ENCODE measurements around the gene AK5.

The AK5 gene

DNA sequence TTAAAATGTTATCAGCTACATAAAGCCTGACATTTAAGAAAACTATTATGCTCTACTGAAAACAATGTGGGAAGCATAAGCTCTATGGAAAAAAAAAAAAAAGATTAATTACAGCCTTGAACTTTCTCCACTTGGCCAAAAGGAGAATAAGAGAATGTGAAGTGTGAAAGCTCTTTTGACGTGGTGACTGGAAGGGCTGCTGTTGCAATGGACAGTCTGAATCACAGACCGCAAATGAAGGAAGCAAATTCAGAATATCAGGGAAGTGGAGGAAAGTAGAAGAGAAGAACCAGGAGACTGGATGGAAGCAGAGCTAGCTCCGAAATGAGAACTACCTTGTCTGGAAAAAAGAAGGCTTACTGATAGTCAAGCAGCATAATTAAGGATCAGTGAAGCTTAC, 106.8 kb downstream of the AK5 start:
- ATAC-seq, result no peak
- TF ChIP-seq TOX (CRISPR knock-in tag; IDR thresholded peaks at IDR 0.05; ENCODE audit: borderline replicate concordance) (no peak), ZNF8 (CRISPR knock-in tag; IDR thresholded peaks at IDR 0.05) (no peak), RARB (CRISPR knock-in tag; IDR thresholded peaks at IDR 0.05) (no peak), OSR1 (CRISPR knock-in tag; IDR thresholded peaks at IDR 0.05) (no peak), ESRRG (CRISPR knock-in tag; IDR thresholded peaks at IDR 0.05) (no peak), CREB5 (CRISPR knock-in tag; IDR thresholded peaks at IDR 0.05; ENCODE audit: low read depth) (no peak), POU6F1 (CRISPR knock-in tag; IDR thresholded peaks at IDR 0.05; ENCODE audit: borderline replicate concordance, low read depth) (no peak), BACH2 (CRISPR knock-in tag; IDR thresholded peaks at IDR 0.05; ENCODE audit: borderline replicate concordance) (no peak), TSHZ2 (CRISPR knock-in tag; IDR thresholded peaks at IDR 0.05) (no peak), SNAI2 (CRISPR knock-in tag; IDR thresholded peaks at IDR 0.05) (no peak)

- TF ChIP-seq POU6F1 (CRISPR knock-in tag; IDR thresholded peaks at IDR 0.05; ENCODE audit: borderline replicate concordance, low read depth) (no peak), CSDC2 (CRISPR knock-in tag; IDR thresholded peaks at IDR 0.05) (no peak), TCF4 (CRISPR knock-in tag; IDR thresholded peaks at IDR 0.05; ENCODE audit: borderline replicate concordance) (no peak), ZC3H10 (CRISPR knock-in tag; IDR thresholded peaks at IDR 0.05) (no peak), OSR1 (CRISPR knock-in tag; IDR thresholded peaks at IDR 0.05) (no peak), ZNF8 (CRISPR knock-in tag; IDR thresholded peaks at IDR 0.05) (no peak)
- ATAC-seq, result no peak
Measured at GRCh38 chr1:77392486-77392885, 110.7 kb downstream of the AK5 start.

DNA sequence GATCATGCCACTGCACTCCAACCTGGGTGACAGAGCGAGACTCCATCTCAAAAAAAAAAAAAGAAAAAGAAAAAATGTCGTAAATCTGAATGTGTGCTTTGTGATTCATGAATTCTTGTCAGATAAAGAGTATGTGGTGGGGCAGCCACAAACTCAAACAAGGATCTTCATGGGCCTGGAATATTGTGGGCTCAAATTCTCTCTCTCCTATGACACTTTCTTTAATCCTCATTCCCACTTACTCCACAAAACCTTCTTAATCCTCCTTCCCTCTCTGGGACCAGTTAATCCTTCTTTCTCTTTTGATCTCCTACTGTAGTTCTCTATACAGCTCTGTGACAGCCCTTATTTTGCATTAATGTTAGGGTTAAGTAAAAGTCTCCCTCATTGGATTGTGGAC, 112.3 kb downstream of the AK5 start:
- TF ChIP-seq CREB5 (CRISPR knock-in tag; IDR thresholded peaks at IDR 0.05; ENCODE audit: low read depth) (no peak), ZFP30 (CRISPR knock-in tag; IDR thresholded peaks at IDR 0.05) (no peak), PPARA (CRISPR knock-in tag; IDR thresholded peaks at IDR 0.05; ENCODE audit: borderline replicate concordance) (no peak), PATZ1 (CRISPR knock-in tag; IDR thresholded peaks at IDR 0.05; ENCODE audit: borderline replicate concordance) (no peak), OSR1 (CRISPR knock-in tag; IDR thresholded peaks at IDR 0.05) (no peak), ISL1 (CRISPR knock-in tag; IDR thresholded peaks at IDR 0.05) (no peak), ESRRG (CRISPR knock-in tag; IDR thresholded peaks at IDR 0.05) (no peak), GLIS3 (CRISPR knock-in tag; IDR thresholded peaks at IDR 0.05) (no peak), TCF4 (CRISPR knock-in tag; IDR thresholded peaks at IDR 0.05; ENCODE audit: borderline replicate concordance) (no peak), BACH2 (CRISPR knock-in tag; IDR thresholded peaks at IDR 0.05; ENCODE audit: borderline replicate concordance) (no peak), ZNF8 (CRISPR knock-in tag; IDR thresholded peaks at IDR 0.05) (no peak), ZFP3 (CRISPR knock-in tag; IDR thresholded peaks at IDR 0.05) (no peak), RARB (CRISPR knock-in tag; IDR thresholded peaks at IDR 0.05) (no peak), ZC3H10 (CRISPR knock-in tag; IDR thresholded peaks at IDR 0.05) (no peak), CSRNP3 (CRISPR knock-in tag; IDR thresholded peaks at IDR 0.05) (no peak), TSHZ2 (CRISPR knock-in tag; IDR thresholded peaks at IDR 0.05) (no peak), TOX (CRISPR knock-in tag; IDR thresholded peaks at IDR 0.05; ENCODE audit: borderline replicate concordance) (no peak), CSDC2 (CRISPR knock-in tag; IDR thresholded peaks at IDR 0.05) (no peak), SNAI2 (CRISPR knock-in tag; IDR thresholded peaks at IDR 0.05) (no peak)
- no peak; the same call in 2 of the 3 replicates for ATAC-seq

All from SK-N-SH treated with all-trans-retinoic acid at 6 μM for 48 hours (cell line).